Esophagus squamous epithelium (tissue), 4 donors: ENCODE results near the gene MYO9B.

ENCODE experiments used
- CTCF ChIP-seq, 6 experiments: fragments of 450-650 bp in 4 of 6; fragments of 200-600 bp in 2 of 6; sonication (generic) in 2 of 6; IDR thresholded peaks; one replicate each; pipeline ENCODE4 v1.5.1; 2016 to 2019; ENCODE audit warnings: antibody characterized with exemption in 6 of 6, mild to moderate bottlenecking in 4 of 6, moderate library complexity in 4 of 6
- POLR2A ChIP-seq, 4 donors: fragments of 450-650 bp; IDR thresholded peaks; one replicate each; pipeline ENCODE4 v1.6.1; 2017; ENCODE audit warnings: antibody characterized with exemption in 4 of 4, mild to moderate bottlenecking in 4 of 4, moderate library complexity in 3 of 4

GRCh38 chr19:17079710-17080439 is 4.3 kb downstream of the MYO9B start:
- TF ChIP-seq POLR2A (IDR thresholded peaks at IDR 0.05) (peak in 2 of 4 donors; percentile 35 to 36), CTCF (IDR thresholded peaks at IDR 0.05) (peak; percentile 19 to 81 (median 48))
